GM19025 (cell line): Measurements from ENCODE around the gene ARHGEF12.

Experiments used
- ATAC-seq: cut with Tn5 transposase; IDR thresholded peaks from one replicate; pipeline ENCODE4 v1.9.1; 2021; ENCODE audit warnings: mild to moderate bottlenecking, low read depth, moderate library complexity; ENCODE audit not compliant: unreplicated experiment

The ARHGEF12 gene

GRCh38 chr11:120513436-120514315 is 177.5 kb downstream of the ARHGEF12 start:
- no peak for ATAC-seq

DNA sequence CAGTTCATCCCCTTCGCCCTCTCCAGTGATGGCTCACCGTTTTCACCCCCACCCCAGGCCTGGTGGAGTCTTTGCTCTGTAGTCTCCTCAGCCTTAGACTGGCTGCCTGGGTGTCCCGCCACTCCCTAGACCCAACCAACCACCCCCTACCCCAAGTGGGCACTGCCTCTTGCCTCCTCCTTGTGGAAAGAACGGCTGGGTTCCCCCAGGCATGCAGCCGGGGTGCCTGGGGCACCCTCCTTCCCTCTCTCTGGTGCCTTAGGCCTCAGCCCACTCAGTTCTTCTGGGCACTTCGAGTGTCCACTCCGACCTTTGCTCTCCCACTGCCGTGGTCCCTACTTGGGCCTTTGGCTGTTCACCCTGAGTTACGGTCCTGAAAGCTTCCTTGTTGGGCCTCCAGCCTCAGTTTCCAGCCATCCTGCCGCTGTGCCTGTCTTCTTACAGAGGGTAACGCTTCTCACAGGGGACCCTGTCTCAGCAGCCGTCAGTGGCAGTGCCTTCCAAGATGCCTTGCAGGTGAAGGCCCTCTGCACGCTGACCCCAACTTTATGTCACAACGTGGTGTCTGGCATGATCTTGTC is 178.4 kb downstream of the ARHGEF12 start:
- no peak for ATAC-seq

- no peak for ATAC-seq
Measured at GRCh38 chr11:120515186-120515723, 179.0 kb downstream of the ARHGEF12 start.

DNA sequence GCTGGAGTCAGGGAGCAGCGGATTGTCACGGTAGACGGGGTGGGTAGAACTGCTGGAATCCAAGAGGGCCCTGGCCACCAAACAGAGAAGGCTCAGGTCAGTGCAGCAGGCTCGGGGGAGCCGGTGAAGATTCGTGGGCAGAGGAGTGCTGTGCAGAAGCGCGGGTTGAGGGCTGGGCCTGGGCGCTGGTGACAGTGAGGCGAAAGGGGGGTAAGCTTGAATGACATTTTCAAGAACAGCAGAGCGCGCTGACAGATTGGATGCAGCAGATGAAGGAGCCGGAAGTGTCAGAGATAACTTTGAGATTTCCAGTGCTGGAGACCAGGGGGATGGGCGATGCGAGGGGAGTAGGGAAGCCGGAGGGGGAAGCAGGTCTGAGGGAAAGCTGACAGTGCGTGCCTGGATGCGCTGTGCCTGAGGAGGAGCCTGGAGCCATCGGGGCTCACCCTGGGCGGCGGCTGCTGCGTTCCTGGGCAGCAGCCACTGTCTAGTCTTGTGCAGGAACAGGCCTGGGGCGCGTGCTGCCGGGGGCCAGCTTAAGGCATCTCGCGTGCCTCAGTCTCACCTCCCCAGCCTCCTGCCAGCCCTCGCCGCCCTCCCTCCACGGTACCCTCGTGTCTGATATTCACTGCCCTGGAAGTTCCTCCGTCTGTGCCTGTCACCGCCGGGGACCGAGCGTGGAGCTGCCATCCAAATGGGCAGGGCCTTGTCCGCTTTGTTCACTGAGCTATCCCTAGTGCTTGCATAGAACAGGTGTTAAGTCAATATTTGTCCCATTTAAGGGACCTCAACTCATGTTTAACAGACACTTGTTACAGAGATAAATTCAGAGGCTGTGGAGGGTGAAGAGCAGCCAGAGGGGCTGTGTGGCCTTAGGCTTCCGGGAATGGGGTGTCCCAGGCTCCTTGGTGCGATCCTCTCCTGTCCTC is 180.5 kb downstream of the ARHGEF12 start:
- ATAC-seq, result no peak

DNA sequence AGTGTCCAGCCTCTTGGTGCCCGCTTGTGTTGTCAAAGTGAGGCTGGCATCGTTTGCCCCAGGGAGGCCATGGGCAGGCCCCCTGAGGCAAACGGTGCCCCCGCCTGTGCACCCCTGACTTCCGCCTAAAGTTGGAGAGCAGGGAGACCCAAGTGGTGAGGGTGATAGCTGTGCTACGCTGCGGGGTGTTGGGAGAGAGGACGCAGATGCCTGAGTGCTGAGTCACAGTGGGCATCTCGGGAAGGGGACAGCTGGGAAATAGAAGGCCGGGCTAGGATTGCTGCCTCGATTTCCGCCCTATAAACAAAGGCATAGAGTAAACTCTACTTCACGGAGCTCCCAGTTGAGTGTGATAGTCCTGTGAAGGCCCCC is 181.2 kb downstream of the ARHGEF12 start:
- no peak for ATAC-seq

DNA sequence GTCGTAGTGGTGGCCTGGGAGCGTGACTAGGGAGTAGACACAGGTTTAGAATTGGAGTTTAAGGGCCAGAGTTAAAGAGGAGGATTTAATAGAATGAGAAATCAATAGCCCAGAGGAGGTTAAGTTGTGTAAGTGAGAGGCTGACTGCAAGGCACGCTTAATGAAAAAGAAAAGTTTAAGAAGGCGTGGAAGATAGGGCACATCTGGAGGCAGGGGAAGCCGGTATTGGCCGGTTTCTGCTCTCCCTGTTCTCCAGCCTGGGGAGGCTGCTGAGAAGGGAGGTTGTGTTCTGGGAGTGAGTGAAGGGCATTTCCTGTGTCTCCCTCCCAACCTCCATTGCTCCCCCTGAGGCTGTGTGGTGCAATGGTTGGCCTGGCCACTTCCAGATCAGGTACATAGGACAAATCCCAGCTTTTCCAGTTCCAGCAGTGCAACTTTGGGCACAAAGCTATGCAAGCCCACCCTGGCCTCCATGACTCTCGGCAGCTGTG is 181.6 kb downstream of the ARHGEF12 start:
- ATAC-seq, result no peak

- ATAC-seq, result no peak
Measured at GRCh38 chr11:120518356-120518755, 182.1 kb downstream of the ARHGEF12 start.

DNA sequence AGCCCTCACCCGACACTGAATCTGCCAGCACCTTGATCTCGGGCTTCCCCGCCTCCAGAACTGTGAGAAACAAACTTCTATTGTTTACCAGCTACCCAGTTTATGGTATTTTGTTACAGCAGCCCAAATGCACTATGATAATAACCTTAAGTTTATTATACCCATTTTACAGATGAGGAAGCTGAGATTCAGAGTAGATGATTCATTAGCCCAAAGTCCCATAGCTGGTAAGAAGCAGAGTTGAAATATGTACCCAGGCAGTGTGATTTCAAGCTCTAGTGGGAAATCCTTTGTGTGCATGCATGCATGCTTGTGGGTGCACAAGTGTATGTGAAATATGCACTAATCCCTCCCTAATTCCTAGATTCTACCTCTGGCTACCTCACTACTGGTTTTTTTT is 183.3 kb downstream of the ARHGEF12 start:
- ATAC-seq, result no peak

DNA sequence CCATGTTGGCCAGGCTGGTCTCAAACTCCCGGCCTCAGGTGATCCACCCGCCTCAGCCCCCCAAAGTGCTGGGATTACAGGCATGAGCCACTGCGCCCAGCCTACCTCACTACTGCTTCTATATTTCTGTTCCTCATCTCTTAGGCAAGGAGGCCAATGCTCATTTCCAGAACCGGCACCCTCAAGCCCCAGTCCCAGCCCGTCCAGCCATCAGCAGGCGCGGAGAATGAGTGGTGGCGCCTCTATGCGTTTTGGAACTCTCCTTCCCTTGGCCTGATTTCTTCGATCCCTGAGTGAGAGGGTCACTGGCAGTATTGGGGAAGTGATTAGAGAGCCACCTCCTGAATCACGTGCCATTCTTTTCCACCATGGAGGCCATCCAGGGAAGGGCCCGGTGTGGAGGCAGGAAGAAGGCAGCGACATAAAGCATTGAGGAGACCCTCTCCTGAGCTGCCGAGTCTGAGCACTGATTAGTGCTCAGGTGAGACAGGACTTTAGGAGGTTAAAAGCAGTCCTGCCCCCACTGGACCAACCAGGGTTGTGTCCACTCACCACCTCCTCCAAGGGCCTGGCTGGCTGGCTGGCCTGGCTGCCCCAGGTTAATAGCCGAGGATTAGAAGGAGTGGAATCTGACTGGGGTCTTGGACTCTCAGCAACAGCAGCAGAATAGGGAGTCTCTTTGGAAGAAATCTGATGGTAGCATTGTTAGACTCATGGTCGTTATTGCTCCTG is 184.0 kb downstream of the ARHGEF12 start:
- no peak for ATAC-seq

DNA sequence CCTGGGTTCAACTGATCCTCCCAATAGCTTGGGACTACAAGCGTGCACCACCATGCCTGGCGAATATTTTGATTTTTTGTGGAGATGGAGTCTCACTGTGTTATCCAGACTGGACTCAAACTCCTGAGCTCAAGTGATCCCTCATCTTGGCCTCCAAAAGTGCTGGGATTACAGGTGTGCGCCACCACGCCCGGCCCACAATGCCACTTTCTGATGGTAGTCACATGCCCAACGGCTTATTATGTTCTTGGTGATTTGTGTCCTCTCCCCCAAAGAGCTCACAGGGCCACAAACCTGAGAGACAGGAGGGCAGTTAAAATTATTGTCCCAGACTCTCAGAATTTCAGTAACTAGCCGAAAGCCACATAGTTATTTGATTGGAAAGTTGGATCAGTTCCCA is 185.0 kb downstream of the ARHGEF12 start:
- ATAC-seq, result no peak

DNA sequence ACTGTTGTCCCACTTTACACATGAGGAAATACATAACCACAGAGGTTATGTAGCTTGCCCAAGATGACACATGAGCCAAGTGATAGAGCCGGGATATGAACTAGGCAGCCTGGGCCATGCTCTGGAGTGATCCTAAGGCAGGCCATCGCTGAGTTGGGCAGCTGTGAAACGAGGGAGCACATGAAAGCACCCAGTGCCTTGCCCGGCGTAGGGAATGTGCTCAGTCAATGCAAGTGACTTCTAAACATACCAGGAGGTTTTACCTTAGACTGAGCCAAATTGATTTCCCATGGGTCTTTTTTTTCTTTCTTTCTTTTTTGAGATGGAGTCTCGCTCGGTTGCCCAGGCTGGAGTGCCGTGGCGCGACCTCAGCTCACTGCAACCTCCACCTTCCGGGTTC is 185.8 kb downstream of the ARHGEF12 start:
- ATAC-seq, result no peak

DNA sequence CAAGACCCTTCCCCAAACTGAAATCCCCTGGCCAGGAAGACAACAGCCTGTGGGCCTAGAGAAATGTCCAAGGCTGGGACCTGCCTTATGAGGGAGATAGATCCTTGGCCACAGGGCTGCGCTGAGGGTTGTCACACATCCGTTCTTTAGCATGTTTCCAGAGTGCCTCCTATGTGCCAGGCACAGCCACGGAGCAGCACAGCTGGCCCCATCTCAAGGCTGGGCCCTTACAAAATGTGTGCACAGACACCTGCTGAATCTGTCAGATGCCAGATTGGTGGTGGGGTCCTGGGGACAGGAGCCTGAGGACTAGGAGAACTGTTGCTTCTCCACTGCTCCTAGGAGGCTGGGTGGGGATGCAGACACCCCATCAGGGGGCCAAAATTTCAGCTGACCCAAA is 186.5 kb downstream of the ARHGEF12 start:
- ATAC-seq, result no peak

GRCh38 chr11:120523196-120523595 is 187.0 kb downstream of the ARHGEF12 start:
- no peak for ATAC-seq

DNA sequence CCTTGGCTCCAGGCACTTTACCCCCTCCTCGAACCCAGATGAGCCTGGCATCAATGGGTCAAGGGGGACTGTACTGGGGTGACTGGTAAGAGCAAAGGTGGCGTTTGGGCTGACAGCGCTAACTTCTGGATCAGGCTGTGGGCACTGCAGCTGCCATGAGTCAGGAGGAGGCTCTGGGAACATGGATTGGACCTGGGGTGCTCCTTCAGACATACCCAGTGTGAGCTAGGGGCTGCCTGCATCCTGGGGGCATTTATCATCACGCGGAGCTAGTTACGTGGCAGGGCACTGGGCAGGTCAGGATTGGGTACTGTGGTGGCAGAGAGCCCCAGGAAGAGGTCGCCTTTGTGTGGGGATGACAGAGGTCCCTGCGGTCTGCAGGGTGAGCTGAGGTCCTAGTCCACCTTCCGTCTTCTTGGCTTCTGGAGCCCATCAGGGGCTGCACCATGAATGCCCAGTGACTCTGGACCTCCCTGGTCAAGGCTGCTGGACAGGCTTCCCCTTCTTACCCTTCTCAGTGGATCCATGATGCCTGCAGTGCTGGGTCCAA is 188.4 kb downstream of the ARHGEF12 start:
- no peak for ATAC-seq

DNA sequence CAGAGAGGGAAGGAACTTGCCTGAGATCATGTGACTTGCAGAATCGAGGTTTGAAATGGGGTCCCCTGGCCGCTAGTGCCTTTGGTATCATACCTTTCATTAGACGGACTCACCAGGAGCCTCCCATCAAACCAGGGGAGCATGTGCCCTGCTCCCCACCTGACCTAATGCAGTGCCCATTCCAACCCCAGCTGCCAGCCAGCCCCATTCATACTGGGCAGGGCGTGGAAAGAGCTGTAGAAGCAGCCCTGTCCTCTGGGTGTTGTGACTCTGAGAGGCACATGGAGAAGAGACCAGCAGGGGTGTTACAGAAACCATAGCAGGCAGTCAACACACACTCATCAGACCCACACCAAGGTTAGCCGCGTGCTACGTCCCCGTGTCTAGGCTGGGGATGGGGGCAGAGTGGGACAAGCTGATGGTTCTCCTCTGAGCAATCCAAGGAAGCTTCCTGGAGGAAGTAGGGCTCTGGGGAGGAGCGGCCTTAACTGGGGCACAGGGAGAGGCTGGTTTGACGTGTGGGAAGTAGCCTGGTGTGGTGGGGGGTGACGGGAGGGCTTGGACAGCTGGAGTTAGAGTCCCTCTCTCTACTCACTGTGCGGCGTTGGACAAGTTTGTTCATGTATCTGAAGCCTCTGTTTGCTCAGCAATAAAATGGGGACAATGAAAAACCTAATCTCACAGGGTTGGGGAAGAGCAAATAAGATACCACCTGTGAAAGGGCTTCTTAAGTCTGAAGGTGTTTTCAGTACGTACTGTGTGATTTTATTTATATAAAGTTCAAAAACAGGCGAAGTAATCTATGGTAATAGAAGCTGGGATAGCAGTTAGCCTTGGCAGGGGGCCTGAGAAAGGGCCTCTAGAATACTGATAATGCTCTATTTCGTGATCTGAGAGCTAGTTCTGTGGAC is 189.3 kb downstream of the ARHGEF12 start:
- no peak for ATAC-seq

DNA sequence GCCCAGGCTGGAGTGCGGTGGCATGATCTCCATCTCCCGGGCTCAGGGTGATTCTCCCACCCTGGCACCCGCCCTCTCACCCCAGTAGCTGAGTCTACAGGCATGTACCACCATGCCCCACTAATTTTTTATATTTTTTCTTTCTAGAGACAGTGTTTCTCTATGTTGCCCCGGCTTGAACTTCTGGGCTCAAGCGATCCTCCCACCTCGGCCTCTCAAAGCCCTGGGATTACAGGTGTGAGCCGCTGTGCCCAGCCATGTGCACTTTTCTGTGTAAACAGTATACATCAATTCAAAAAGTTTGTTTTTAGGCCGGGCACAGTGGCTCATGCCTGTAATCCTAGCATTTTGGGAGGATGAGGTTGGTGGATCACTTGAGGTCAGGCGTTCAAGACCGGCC is 190.0 kb downstream of the ARHGEF12 start:
- ATAC-seq, result no peak

DNA sequence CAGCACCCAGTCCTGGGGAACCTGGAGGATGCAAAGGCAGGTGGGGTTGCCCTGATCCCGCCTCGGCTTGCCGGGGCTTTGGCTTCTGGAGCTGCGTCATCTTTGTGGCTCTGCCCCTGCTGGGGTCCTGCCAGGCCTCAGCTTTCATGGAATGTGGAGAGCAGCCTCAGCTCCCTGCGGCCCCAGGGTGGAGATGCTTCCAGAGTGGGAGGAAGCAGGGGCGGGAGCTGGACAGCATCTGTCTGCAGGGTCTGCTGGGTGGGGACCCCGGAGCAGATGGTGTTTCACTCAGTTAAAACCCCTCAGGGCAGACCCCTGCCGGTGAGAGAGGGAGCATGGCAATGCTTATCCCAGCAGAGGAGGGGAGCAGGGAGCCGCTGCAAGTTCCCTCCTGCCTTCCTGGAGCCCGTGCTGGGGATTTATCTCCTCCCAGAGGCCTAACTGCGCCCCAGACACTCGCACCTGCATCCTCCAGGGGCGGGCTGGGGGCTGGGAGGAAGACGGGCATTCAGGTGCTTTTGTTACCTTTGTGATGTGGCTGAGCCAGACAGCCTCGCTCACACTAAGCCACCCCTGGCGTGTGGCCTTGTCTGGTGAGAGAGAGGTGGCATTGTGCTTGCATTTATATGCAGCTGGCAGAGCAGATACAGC is 191.0 kb downstream of the ARHGEF12 start:
- no peak for ATAC-seq

GRCh38 chr11:120528749-120529148 is 192.5 kb downstream of the ARHGEF12 start:
- no peak for ATAC-seq
